Measurements from ENCODE around the gene PACS2.

PACS2 gene

GRCh38 chr14:105398726-105399465 lies 84.3 kb downstream of the PACS2 start:
- no peak for DNase-seq (ENCODE audit: low read depth, low spot score)

- no peak for DNase-seq (ENCODE audit: low read depth, low spot score)
Measured at GRCh38 chr14:105399466-105399775, 84.9 kb downstream of the PACS2 start.

GRCh38 chr14:105400016-105400415 lies 85.5 kb downstream of the PACS2 start:
- no peak for DNase-seq (ENCODE audit: low read depth, low spot score)

GRCh38 chr14:105401699-105402098 lies 87.2 kb downstream of the PACS2 start:
- no peak for DNase-seq (ENCODE audit: low read depth, low spot score)

GRCh38 chr14:105408592-105408991 lies 94.0 kb downstream of the PACS2 start:
- no peak for DNase-seq (ENCODE audit: low read depth, low spot score)

GRCh38 chr14:105409364-105409763 lies 94.8 kb downstream of the PACS2 start:
- no peak for DNase-seq (ENCODE audit: low read depth, low spot score)

- no peak for DNase-seq (ENCODE audit: low read depth, low spot score)
Measured at GRCh38 chr14:105410642-105411016, 96.1 kb downstream of the PACS2 start.

GRCh38 chr14:105411017-105411941 lies 96.7 kb downstream of the PACS2 start:
- DNase-seq (ENCODE audit: low read depth, low spot score), result peak; percentile 70

- no peak for DNase-seq (ENCODE audit: low read depth, low spot score)
Measured at GRCh38 chr14:105411985-105412770, 97.6 kb downstream of the PACS2 start.

- DNase-seq (ENCODE audit: low read depth, low spot score), result no peak
Measured at GRCh38 chr14:105412771-105413543, 98.4 kb downstream of the PACS2 start.

GRCh38 chr14:105413544-105413886 lies 99.0 kb downstream of the PACS2 start:
- no peak for DNase-seq (ENCODE audit: low read depth, low spot score)

- peak; percentile 87 for DNase-seq (ENCODE audit: low read depth, low spot score)
Measured at GRCh38 chr14:105414456-105415371, 100.2 kb downstream of the PACS2 start.

- no peak for DNase-seq (ENCODE audit: low read depth, low spot score)
Measured at GRCh38 chr14:105415481-105416428, 101.2 kb downstream of the PACS2 start.

- no peak for DNase-seq (ENCODE audit: low read depth, low spot score)
Measured at GRCh38 chr14:105416671-105417070, 102.1 kb downstream of the PACS2 start.

- no peak for DNase-seq (ENCODE audit: low read depth, low spot score)
Measured at GRCh38 chr14:105417690-105418121, 103.2 kb downstream of the PACS2 start.

GRCh38 chr14:105418269-105419194 lies 104.0 kb downstream of the PACS2 start:
- no peak for DNase-seq (ENCODE audit: low read depth, low spot score)

GRCh38 chr14:105419195-105420091 lies 104.9 kb downstream of the PACS2 start, which contains the start of gene MTA1:
TSS of gene MTA1 (plus strand) at chr14:105419827. CDS start at chr14:105420036, 209 bp downstream.
- peak; percentile 64 for DNase-seq (ENCODE audit: low read depth, low spot score)
